Measurements from ENCODE around the gene IFITM1.
"Not testable (repeated sequence)": the region's sequence is repeated elsewhere in the genome, so short reads cannot be mapped to it uniquely, and the experiment has no call there.

IFITM1 gene

DNA sequence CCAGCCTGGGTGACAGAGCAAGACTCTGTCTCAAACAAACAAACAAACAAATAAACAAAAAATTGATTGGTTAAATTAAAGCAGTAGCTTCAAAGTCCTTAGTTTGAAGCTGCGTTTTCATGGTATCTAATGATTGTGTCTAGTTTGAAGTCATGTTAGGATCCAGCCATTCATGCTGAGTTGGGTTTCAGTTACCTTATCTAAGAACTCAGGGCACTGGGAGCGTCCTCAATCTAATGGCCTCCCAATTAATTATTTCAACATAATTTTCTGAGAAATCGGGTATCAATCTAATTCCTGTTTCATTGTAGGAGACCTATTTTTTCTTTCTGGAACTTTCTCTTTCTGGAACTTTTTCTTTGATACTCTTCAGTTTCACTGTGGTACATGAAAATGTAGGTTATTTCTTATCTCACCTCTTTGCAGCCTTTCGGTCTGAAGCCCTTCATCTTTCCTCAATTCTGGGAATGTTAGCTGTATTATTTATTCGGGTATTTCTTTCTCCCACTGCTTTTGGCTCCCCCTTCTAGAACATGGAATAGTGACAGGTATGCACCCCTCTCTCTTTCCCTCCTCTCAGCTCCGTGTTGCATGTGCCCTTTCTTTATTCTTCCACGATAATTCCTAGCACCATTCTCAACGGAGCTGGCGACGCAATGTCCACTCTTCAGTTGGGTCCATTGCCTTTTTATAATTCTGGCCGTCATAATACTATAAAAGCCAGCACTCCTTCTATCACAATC is 31.2 kb downstream of the IFITM1 start:
- DNase-seq (ENCODE audit: low spot score), result no peak

GRCh38 chr11:346529-346928 is 32.7 kb downstream of the IFITM1 start:
- DNase-seq (ENCODE audit: low spot score), result no peak

GRCh38 chr11:349270-349954 is 35.6 kb downstream of the IFITM1 start:
- DNase-seq (ENCODE audit: low spot score), result not testable (repeated sequence)

DNA sequence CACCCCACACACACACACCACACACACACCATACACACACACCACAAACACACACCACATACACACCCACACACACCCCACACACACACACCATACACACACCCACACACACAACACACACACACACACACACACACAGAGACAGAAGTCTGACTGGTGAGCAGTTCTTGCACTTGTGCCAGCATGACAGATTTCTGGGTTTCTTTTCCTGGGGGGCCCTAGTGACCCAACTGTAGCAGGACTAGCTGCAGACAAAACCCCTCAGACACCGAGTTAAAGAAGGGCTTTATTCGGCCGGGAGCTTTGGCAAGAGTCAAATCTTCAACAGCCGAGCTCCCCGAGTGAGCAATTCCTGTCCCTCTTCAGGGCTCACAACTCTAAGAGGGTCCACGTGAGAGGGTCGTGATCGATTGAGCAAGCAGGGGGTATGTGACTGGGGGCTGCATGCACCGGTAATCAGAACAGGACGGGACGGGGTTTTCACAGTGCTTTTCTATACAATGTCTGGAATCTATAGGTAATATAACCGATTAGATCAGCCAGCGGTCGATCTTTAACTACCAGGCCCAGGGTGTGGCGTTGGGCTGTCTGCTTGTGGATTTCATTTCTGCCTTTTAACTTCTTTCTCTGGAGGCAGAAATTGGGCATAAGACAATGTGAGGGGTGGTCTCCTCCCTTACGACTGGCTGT is 36.3 kb downstream of the IFITM1 start:
- DNase-seq (ENCODE audit: low spot score), result not testable (repeated sequence)

DNA sequence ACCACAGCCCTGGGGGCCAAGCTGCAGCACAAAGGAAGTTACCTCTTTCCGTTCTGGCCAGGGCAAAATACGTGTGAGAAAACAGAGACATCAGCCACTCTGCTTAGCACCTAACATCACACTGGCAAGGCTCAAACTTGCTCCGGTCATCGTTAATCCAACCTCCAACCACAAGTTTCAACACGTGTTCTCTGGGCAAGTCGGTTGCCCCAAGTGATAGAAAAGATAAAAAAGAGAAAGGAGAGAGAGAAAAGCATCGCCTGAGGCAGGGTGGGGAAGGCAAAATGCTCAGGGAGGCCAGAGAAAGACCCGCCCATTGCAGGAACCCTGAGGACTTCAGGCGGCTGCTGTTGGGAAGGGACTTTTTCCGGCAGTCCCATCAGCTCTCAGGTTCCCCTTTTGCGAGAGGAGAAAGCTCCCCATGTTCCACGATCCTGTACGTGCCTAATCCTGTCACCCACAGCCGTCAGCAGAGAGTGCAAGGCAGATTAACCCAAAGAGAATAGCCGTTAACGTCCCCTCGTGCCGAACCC is 36.9 kb downstream of the IFITM1 start:
- DNase-seq (ENCODE audit: low spot score), result no peak

DNA sequence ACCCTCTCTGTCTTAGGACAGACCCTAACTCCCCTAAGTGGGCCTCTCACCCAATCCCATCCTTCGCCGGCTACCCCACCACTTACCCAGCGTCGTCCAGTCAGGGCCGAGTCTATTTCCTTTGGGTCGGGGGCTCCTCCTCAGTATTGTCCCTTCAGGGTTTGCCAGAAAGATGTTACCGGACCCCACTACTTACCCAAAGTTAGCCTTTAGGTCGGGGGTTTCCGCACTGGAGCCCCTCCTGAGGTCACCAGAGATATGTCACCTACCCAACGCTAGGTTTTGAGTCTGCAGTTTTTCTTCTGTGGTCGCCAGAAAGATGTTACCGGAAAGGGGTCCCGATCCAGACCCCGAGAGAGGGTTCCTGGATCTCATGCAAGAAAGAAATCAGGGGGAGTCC is 37.6 kb downstream of the IFITM1 start:
- DNase-seq (ENCODE audit: low spot score), result no peak

- DNase-seq (ENCODE audit: low spot score), result no peak
These were observed 38.7 kb downstream of the IFITM1 start for GRCh38 chr11:352456-353031.

GRCh38 chr11:353179-353873 is 39.5 kb downstream of the IFITM1 start:
- DNase-seq (ENCODE audit: low spot score), result peak; percentile 48

DNA sequence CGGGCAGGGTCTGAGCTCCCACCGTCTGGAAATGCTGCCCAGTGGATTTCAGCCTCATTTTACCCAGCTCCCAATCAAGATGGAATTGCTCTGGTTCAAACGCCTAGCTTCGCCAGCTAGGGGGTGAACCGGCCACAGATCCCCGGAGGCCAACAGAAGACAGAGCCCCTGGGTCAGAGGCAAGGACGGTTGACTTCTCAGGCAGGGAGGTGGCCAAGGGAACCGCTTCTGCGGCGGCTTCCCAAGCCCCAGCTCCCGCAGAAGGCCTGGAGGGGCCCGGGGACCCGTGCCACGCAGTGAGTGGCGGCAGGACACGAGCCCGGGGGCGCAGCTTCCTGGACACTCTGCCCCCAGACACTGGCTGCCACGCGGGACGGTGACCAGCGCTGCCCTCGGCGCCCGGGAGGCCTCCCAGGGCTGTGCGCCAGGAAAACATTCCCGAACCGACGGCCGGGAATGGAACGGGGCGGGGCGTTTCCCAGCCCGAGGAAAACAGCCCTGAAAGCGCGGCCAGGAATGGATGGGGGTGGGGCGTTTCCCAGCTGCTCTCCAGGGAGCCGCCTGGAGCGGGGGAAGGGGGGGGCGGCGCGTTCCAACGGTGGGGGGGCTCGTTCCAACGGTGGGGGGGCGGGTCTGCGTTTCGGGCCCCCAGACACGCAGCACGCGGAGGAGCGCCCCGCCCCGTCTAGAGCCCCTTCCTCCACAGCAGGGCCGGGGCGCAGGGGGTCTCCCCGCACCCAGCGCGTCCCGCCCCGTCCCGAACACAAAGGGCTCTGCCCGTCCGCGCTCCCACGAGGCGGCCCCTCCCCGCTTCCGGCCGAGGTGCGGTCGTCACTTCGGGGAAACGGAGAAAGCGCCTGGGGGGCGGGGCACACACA is 42.0 kb downstream of the IFITM1 start:
- peak; percentile 92 for DNase-seq (ENCODE audit: low spot score)

- no peak for DNase-seq (ENCODE audit: low spot score)
These were observed 42.8 kb downstream of the IFITM1 start for GRCh38 chr11:356610-357009.

DNA sequence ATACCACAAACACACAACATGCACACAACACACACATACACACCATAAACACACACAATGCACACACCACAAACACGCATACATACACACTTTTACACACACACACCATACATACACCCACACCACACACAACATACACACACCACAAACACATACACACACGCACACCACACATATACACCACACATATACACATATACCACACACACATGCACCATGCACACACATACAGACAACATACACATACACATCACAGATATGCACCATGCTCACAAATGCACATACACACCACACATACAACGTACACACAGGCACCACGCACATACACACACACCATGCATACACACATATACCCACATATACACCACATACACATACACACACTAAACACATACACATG is 43.7 kb downstream of the IFITM1 start:
- no peak for DNase-seq (ENCODE audit: low spot score)

GRCh38 chr11:358129-358800 is 44.4 kb downstream of the IFITM1 start:
- DNase-seq (ENCODE audit: low spot score), result no peak

DNA sequence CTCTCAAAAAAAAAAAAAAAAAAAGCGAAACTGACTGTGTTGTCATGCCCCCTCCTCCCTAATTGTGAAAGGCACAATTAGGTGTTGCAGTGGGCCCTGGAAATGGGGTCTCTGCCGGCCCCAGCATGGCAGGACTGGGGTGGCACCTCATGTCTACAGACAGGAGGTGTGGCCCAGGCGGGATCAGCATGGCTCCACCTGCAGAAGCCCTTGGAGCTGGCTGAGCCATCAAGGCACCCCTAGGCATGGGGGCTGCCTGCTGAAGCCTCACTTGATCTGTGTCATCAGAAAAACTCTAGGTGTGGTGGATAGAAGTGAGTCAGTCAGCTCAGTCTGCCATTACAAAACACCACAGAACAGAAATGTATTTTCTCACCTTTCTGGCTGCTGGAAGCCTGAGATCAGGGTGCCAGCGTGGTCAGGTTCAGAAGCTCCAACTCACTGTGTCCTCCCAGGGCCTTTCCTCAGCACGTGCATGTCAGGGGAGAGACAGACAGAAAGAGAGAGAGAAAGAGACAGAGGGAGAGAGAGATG is 45.4 kb downstream of the IFITM1 start:
- no peak for DNase-seq (ENCODE audit: low spot score)

- DNase-seq (ENCODE audit: low spot score), result no peak
These were observed 46.8 kb downstream of the IFITM1 start for GRCh38 chr11:360326-361280.

GRCh38 chr11:362642-363442 is 49.0 kb downstream of the IFITM1 start:
- no peak for DNase-seq (ENCODE audit: low spot score)

GRCh38 chr11:363443-363805 is 49.6 kb downstream of the IFITM1 start:
- not testable (repeated sequence) for DNase-seq (ENCODE audit: low spot score)

- no peak for DNase-seq (ENCODE audit: low spot score)
These were observed 50.3 kb downstream of the IFITM1 start for GRCh38 chr11:363948-364761.
